ENCODE data around the gene HADHA.
"Not testable (repeated sequence)": the region's sequence is repeated elsewhere in the genome, so short reads cannot be mapped to it uniquely, and the experiment has no call there.

Gene HADHA

DNA sequence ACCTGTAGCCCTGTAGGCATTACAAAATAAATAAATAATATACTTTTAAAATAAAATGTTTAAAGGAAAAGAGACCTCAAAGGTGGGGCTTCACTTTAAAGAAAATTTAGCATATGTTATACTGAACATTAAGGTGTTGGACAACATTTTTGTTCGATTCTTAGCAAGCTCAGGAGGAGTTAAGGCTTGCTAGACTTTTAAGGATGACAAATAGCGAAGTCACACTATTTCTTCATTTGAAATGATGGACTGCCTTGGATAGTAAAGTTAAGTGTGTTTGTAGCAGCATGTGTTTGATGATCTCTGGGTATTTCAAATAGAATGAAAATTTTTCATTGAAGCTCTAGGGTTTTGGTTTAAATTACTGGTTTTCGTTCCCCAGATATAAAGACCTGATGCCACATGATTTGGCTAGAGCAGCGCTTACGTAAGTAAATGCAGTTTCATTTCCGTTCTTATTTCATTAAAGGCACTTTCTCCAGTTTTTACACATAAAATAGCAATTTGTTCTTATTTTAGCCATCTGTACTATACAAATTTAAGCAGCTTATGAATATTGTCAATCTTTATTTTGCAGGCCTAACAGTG lies 25.2 kb upstream of the HADHA start:
- TF ChIP-seq, protein P1, sequence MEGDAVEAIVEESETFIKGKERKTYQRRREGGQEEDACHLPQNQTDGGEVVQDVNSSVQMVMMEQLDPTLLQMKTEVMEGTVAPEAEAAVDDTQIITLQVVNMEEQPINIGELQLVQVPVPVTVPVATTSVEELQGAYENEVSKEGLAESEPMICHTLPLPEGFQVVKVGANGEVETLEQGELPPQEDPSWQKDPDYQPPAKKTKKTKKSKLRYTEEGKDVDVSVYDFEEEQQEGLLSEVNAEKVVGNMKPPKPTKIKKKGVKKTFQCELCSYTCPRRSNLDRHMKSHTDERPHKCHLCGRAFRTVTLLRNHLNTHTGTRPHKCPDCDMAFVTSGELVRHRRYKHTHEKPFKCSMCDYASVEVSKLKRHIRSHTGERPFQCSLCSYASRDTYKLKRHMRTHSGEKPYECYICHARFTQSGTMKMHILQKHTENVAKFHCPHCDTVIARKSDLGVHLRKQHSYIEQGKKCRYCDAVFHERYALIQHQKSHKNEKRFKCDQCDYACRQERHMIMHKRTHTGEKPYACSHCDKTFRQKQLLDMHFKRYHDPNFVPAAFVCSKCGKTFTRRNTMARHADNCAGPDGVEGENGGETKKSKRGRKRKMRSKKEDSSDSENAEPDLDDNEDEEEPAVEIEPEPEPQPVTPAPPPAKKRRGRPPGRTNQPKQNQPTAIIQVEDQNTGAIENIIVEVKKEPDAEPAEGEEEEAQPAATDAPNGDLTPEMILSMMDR (IDR thresholded peaks at IDR 0.05; ENCODE audit: control extremely low read depth, extremely low read depth, low read depth, missing control alignments) = no peak
- POLR2A ChIA-PET = interaction anchor here (0.7 kb wide), 1 partner anchor 942 kb away, joined by 3 read pairs; the partner anchor contains the start of genes ATRAID and SLC5A6
- CTCF ChIA-PET = interaction anchor here (0.8 to 1.7 kb wide), 2 partner anchors 14 to 60 kb away, joined by 4 read pairs; no protein-coding TSS in a partner anchor
- peak; percentile 36 for DNase-seq (ENCODE audit: extremely low spot score)

DNA sequence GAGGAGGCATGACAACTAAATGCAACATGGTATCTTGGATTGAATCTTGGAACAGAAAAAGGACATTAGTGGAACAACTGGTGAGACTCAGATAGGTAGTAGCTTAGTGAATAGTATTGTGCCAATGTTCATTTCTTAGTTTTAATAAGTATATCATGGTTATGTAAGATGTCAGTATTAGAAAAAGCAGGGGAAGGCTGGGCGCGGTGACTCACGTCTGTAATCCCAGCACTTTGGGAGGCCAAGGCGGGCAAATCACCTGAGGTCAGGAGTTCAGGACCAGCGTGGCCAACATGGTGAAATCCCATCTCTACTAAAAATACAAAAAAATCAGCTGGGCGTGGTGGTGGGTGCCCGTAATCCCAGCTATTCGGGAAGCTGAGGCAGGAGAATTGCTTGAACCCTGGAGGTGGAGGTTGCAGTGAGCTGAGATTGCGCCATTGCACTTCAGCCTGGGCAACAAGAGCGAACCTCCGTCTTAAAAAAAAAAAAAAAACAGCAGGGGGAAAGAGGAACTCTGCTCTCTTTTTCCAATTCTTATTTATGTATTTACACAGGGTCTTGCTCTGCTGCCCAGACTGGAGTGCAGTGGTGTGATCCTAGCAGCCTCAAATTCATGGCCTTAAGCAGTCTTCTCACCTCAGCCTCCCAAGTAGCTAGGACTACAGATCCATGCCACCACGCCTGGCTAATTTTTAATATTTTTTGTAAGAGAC lies 24.4 kb upstream of the HADHA start:
- DNase-seq (ENCODE audit: extremely low spot score) = not testable (repeated sequence)
- ChIA-PET CTCF (interaction anchor here (0.9 to 1.7 kb wide), 3 partner anchors 13 to 30 kb away, joined by 3 to 4 read pairs (median 3); partner anchors contain the start of genes HADHA and HADHB), POLR2A (interaction anchor here (0.7 kb wide), 2 partner anchors 48 to 943 kb away, joined by 3 to 7 read pairs; partner anchors contain the start of genes ATRAID and SLC5A6)

DNA sequence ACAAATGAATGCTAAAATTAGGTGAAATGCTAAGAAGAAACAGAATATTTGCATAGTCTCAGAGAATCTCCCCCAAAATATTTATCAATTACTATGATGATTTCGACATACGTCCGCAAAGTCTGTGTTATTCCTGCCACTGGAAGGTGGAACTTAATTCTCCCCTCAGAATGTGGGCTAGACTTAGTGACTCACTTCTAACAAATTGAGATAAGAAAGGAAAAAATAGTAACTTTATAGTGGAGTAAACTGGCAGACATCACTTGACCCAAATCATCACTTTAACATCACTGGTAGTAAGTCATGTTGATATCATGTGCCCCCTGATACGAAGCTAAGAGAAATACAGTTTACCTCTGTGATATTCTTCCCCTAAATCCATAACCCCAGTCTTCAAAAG lies 23.8 kb upstream of the HADHA start:
- TF ChIP-seq, protein P1 (IDR thresholded peaks at IDR 0.05; ENCODE audit: control extremely low read depth, extremely low read depth, low read depth, missing control alignments) = no peak
- ChIA-PET POLR2A (interaction anchor here (0.7 kb wide), 1 partner anchor 49 kb away, joined by 7 read pairs; no protein-coding TSS in a partner anchor), CTCF (interaction anchor here (0.9 to 1.5 kb wide), 2 partner anchors 24 to 30 kb away, joined by 3 read pairs; partner anchors contain the start of genes HADHA and HADHB)
- no peak for DNase-seq (ENCODE audit: extremely low spot score)

DNA sequence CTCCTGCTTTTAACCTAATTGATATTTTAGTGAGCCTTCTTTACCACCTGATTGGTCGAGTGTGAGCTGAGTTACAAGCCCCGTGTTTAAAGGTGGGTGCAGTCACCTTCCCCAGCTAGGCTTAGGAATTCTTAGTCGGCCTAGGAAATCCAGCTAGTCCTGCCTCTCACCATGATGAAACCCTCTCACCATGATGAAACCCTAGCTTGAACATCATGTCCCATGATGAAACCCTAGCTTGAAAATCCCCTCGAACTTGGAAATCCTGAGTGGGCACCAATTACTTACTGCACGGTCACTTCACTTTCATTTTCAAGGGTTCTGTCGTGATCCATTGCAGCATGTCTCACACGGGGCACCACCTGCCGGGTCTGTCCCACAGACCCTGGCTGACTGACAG lies 14.4 kb upstream of the HADHA start:
- CTCF ChIA-PET = interaction anchor here (1.4 to 4.2 kb wide), 3 partner anchors 9 to 87 kb away, joined by 3 to 16 read pairs (median 3); partner anchors contain the start of genes HADHA and HADHB
- POLR2A ChIA-PET = interaction anchor here (1.5 kb wide), 1 partner anchor 14 kb away, joined by 6 read pairs; the partner anchor contains the start of gene HADHB
- not testable (repeated sequence) for DNase-seq (ENCODE audit: extremely low spot score)

DNA sequence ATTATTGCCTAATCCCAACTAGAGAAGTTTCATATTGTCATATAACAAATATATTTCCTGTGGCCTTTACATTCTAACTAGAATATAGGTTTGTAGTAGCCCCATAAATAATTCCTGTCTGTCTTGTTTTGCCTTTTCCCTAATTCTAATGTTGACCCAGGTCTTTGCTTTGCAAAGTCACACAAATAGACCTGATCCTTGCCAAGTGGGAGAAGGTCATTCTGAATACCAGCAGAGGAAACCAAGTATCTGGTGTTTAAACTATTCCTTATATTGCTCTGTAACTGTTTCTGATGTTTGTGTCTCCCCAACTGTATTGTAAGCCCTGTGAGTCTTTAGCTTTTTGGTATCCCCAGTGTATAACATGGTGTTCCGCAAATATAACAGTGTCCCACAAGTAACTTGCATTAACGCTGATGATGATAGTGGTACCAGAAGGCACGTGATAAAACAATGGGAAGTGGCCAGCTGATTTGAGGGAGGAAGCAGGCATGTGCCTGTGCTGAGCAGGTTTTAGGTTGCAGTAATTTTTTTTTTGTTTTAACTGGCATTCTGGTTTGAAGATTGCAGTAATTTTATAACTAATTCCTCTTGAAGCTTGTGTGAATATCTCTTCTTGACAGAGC lies 11.4 kb upstream of the HADHA start:
- ChIA-PET POLR2A (no interaction called here), CTCF (interaction anchor here (1.0 to 4.2 kb wide), 3 partner anchors 11 to 72 kb away, joined by 3 to 16 read pairs (median 4); partner anchors contain the start of genes HADHA and HADHB)
- TF ChIP-seq, protein P1 (IDR thresholded peaks at IDR 0.05; ENCODE audit: control extremely low read depth, extremely low read depth, low read depth, missing control alignments) = no peak
- no peak for DNase-seq (ENCODE audit: extremely low spot score)

DNA sequence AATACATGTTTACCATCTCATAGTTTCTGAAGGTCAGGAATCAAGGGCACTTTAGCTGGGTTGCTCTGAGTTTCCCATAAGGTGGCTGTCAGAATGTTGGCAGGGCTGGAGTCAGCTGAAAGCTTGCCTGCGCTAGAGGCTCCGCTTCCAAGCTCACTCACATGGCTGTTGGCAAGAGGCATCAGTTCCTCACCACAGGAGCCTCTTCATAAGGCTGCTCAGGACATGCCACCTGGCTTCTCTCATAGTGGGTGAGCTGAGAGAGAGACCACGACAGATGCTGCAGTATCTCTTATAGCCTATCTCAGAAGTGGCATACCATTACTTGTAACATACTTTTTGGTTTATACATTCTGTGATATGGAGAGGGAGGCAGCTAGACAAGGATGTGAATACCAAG lies 7.5 kb upstream of the HADHA start:
- DNase-seq (ENCODE audit: extremely low spot score) = no peak
- TF ChIP-seq, protein P1 (IDR thresholded peaks at IDR 0.05; ENCODE audit: control extremely low read depth, extremely low read depth, low read depth, missing control alignments) = no peak
- ChIA-PET POLR2A (no interaction called here), CTCF (interaction anchor here (1.0 to 2.8 kb wide), 4 partner anchors 9 to 30 kb away, joined by 3 to 11 read pairs (median 6); no protein-coding TSS in a partner anchor)

DNA sequence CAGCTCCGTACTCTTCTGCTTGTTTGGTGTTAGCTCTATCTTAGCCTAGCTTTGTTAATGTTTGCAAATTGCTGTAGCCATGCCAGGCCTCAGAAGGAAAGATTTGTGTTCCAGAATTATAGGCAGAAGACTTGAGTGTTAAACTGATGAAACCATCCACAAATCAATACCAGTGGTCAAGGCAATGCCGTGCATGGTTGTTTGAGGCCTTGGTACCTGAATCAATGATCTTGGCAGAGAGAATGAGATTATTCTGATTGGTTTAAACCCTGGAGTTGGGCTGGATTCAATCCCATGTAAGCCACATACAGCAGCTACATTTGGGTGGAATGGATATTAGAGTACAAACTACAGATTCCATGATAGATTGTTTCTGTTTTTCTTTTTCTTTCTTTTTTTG lies 5.2 kb upstream of the HADHA start:
- TF ChIP-seq, protein P1 (IDR thresholded peaks at IDR 0.05; ENCODE audit: control extremely low read depth, extremely low read depth, low read depth, missing control alignments) = no peak
- DNase-seq (ENCODE audit: extremely low spot score) = no peak
- CTCF ChIA-PET = interaction anchor here (0.8 to 2.8 kb wide), 3 partner anchors 10 to 19 kb away, joined by 3 to 11 read pairs (median 3); no protein-coding TSS in a partner anchor
- POLR2A ChIA-PET = no interaction called here

Measured in GM10248 (cell line).